ENCODE measurements around the gene CERT1. TPM values are rescaled to one million over a fixed set of nuclear protein-coding genes. Genes with fewer than 3 reads are reported as not detected.

Gene CERT1
- total RNA-seq, 3 donors from 2014 or later, result 29.4 to 30.1 (median 29.9) TPM

DNA sequence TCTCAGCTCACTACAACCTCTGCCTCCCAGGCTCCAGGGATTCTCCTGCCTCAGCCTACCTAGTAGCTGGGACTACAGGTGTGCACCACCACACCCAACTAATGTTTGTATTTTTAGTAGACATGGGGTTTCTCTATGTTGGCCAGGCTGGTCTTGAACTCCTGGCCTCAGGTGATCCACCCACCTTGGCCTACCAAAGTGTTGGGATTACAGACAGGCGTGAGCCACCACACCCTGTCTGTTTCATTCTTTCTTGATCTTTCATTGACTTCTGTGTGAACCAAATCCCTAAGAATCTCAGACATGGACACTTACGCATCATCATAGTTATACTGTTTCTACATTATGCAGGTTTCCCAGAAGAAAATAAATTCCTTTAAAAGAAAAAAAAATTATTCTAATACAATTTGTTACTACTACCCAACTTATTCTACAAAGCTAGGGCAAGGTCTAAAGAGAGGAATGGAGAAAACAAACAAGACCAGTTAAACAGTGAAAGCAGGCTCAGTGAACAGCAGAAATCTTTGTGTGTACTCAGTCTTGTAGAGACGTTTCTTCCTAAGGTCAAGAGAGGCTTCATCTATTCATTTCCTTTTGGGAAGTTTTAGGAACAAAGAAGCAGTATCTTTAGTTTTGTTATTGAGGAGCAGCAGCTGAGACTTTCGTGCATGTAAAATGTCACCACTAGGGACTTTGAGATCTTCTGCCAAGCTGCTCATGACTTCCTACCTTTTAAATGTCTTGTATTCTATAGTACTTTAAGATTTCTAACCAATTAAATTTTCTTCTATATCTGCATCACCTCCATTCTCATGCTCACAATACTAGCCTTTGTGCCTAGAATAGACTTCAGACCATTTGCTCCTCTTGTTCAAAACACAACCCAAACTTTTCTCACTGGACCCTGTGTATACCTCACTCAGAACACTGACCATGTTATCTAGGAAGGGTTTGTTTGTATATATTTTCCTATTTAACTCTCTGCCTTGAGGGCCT is 180.0 kb downstream of the CERT1 start:
- no peaks in the 10 kb centered on the region for H3K36me3 Mint-ChIP-seq (ENCODE audit: insufficient read depth)
- DNase-seq (no peak), ATAC-seq (no peak)
- no peak overlapping the region for H3K4me3 Mint-ChIP-seq
- no peaks in the 10 kb centered on the region for H3K4me1 Mint-ChIP-seq (ENCODE audit: low read depth)
- H3K27me3 Mint-ChIP-seq (ENCODE audit: low read depth), result peaks cover 3% of the 10 kb centered on the region
- H3K9me3 Mint-ChIP-seq, result no peaks in the 10 kb centered on the region

DNA sequence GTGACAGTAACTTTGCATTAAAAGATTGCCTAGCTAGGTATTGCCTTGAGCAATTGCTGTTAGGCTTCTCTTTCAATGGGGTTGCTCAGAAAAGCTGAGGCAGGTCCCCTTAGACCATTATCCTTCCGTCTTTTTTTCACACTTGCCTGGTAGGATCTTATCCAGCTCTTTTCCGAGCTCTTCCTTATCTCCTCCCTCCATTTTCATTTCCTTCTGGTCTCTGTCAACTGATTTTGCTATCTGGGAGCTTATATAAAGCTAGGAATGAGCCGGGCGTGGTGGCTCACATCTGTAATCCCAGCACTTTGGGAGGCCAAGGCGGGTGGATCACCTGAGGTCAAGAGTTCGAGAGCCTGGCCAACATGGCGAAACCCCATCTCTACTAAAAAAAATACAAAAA is 181.0 kb downstream of the CERT1 start:
- no peak for DNase-seq
- peaks cover 4% of the 10 kb centered on the region for H3K27me3 Mint-ChIP-seq (ENCODE audit: low read depth)
- H3K4me3 Mint-ChIP-seq, result no peak overlapping the region
- no peaks in the 10 kb centered on the region for H3K9me3 Mint-ChIP-seq
- no peaks in the 10 kb centered on the region for H3K36me3 Mint-ChIP-seq (ENCODE audit: insufficient read depth)
- ATAC-seq, result no peak
- peaks cover under 1% of the 10 kb centered on the region for H3K4me1 Mint-ChIP-seq (ENCODE audit: low read depth)

Other genes starting within 250 kb of the CERT1 start
- gene HMGCR, start 174.4 kb downstream of the CERT1 start, total RNA-seq, result 10 to 100 TPM; 43.8 to 55.5 (median 51.1) TPM
- 10 to 100 TPM; 25.7 to 28.0 (median 25.8) TPM for gene POLK, start 262 bp upstream of the CERT1 start, total RNA-seq
- under 1 TPM in 1 of 3 donors, not detected in 2; 0.14 TPM for gene ANKDD1B, start 99.8 kb upstream of the CERT1 start, total RNA-seq
- 10 to 100 TPM; 17.2 to 24.1 (median 18.6) TPM for gene POC5, start 205.8 kb upstream of the CERT1 start, total RNA-seq